ENCODE results near the gene WWC1.

GRCh38 chr5:168443533-168443932 lies 152.1 kb downstream of the WWC1 start:
- TF ChIP-seq RFX5 (IDR thresholded peaks at IDR 0.05; ENCODE audit: low read depth, low read length), result no peak
- TF ChIP-seq USF2 (IDR thresholded peaks at IDR 0.05; ENCODE audit: borderline replicate concordance, low read depth, low read length), result no peak
- no peak for TF ChIP-seq ZNF24 (IDR thresholded peaks at IDR 0.05)
- TF ChIP-seq SIN3A (IDR thresholded peaks at IDR 0.05; ENCODE audit: low read depth, low read length), result no peak
- no peak for TF ChIP-seq REST (IDR thresholded peaks at IDR 0.05; ENCODE audit: low read depth, low read length)
